OCI-LY1 (cell line): ENCODE data around the gene DCK.

Source experiments
- H2AFZ ChIP-seq: fragments of 200-600 bp; sonication (generic), shearing (Covaris generic); 2 replicates; pipeline ENCODE4 v1.6.0; 2014; ENCODE audit warnings: antibody characterized with exemption, mild to moderate bottlenecking, low read length
- H3F3A ChIP-seq: fragments of 200-600 bp; sonication (generic), shearing (Covaris generic); 2 replicates; pipeline ENCODE4 v1.6.0; 2014; ENCODE audit warnings: mild to moderate bottlenecking, antibody characterized with exemption, low read length, moderate library complexity; ENCODE audit not compliant: insufficient read depth
- H3K27ac ChIP-seq: fragments of 200-600 bp; sonication (generic); 2 replicates; pipeline ENCODE4 v1.5.1; 2014; ENCODE audit warnings: low read length, mixed run types, mild to moderate bottlenecking, low read depth; ENCODE audit not compliant: poor library complexity, severe bottlenecking
- H3K27me3 ChIP-seq: fragments of 200-600 bp; sonication (generic); 2 replicates; pipeline ENCODE4 v1.6.0; 2014; ENCODE audit warnings: antibody characterized with exemption, mild to moderate bottlenecking, low read length, moderate library complexity; ENCODE audit not compliant: insufficient read depth
- H3K36me3 ChIP-seq: fragments of 200-600 bp; sonication (generic); 2 replicates; pipeline ENCODE4 v1.6.1; 2014; ENCODE audit warnings: mild to moderate bottlenecking, antibody characterized with exemption, low read length, moderate library complexity, mixed read lengths; ENCODE audit not compliant: insufficient read depth
- H3K4me1 ChIP-seq: fragments of 200-600 bp; sonication (generic); 2 replicates; pipeline ENCODE4 v1.5.1; 2014; ENCODE audit warnings: mild to moderate bottlenecking, low read length, moderate library complexity; ENCODE audit not compliant: insufficient read depth, severe bottlenecking
- H3K4me2 ChIP-seq: fragments of 200-600 bp; sonication (generic), shearing (Covaris generic); 2 replicates; pipeline ENCODE4 v1.6.1; 2014; ENCODE audit warnings: low read length
- H3K4me3 ChIP-seq: fragments of 200-600 bp; sonication (generic); 2 replicates; pipeline ENCODE4 v1.5.1; 2014; ENCODE audit warnings: low read length, low read depth, mild to moderate bottlenecking, mixed read lengths; ENCODE audit not compliant: poor library complexity, severe bottlenecking
- H3K79me2 ChIP-seq: fragments of 200-600 bp; shearing (Covaris generic); 2 replicates; pipeline ENCODE4 v1.6.1; 2016; ENCODE audit warnings: mixed run types, low read length, mixed read lengths; ENCODE audit not compliant: insufficient read depth
- H3K9ac ChIP-seq: fragments of 200-600 bp; sonication (generic), shearing (Covaris generic); 2 replicates; pipeline ENCODE4 v1.6.1; 2014; ENCODE audit warnings: mild to moderate bottlenecking, low read length, mixed read lengths
- H3K9me2 ChIP-seq: fragments of 200-600 bp; sonication (generic), shearing (Covaris generic); 2 replicates; pipeline ENCODE4 v1.6.1; 2014; ENCODE audit warnings: low read depth, mild to moderate bottlenecking, low read length, mixed read lengths
- H3K9me3 ChIP-seq: fragments of 200-600 bp; shearing (Covaris generic); 2 replicates; pipeline ENCODE4 v1.6.1; 2014; ENCODE audit warnings: low read length, mixed read lengths
- H4K20me1 ChIP-seq: fragments of 200-600 bp; sonication (generic), shearing (Covaris generic); 2 replicates; pipeline ENCODE4 v1.6.0; 2016; ENCODE audit warnings: mild to moderate bottlenecking, low read length; ENCODE audit not compliant: insufficient read depth
- CTCF ChIP-seq: fragments of 200-600 bp; sonication (generic), shearing (Covaris generic); IDR thresholded peaks from 2 replicates; pipeline ENCODE4 v1.5.1; 2017; ENCODE audit warnings: mild to moderate bottlenecking, antibody characterized with exemption, low read length, moderate library complexity, mixed read lengths
- EZH2 ChIP-seq: fragments of 200-600 bp; sonication (generic), shearing (Covaris generic); IDR thresholded peaks from 2 replicates; pipeline ENCODE4 v1.8.0; 2017; ENCODE audit warnings: borderline replicate concordance, mixed run types, mild to moderate bottlenecking, antibody characterized with exemption, low read length, moderate library complexity, mixed read lengths

Gene DCK

GRCh38 chr4:71074452-71075299 lies 81.2 kb downstream of the DCK start:
- TF ChIP-seq EZH2 = no peak
- no peak for TF ChIP-seq CTCF
- no peaks in the 10 kb centered on the region for H3K36me3 ChIP-seq
- no peaks in the 10 kb centered on the region for H4K20me1 ChIP-seq
- no peaks in the 10 kb centered on the region for H3K27me3 ChIP-seq
- H3K27ac ChIP-seq = no peak overlapping the region
- no peak overlapping the region for H2AFZ ChIP-seq
- no peak overlapping the region for H3K4me3 ChIP-seq
- no peak overlapping the region for H3K4me2 ChIP-seq
- no peaks in the 10 kb centered on the region for H3K4me1 ChIP-seq
- no peaks in the 10 kb centered on the region for H3F3A ChIP-seq
- no peaks in the 10 kb centered on the region for H3K9me2 ChIP-seq
- H3K9me3 ChIP-seq = no peaks in the 10 kb centered on the region
- H3K79me2 ChIP-seq = no peaks in the 10 kb centered on the region
- no peak overlapping the region for H3K9ac ChIP-seq
